Measurements from ENCODE around the gene ZDHHC8. TPM values are rescaled to one million over a fixed set of nuclear protein-coding genes. Genes with fewer than 3 reads are reported as not detected.

Gene ZDHHC8
- total and polyA plus RNA-seq, 10 of the 15 experiments (the other 5 are each of a cell fraction or from before 2014, with no cell fraction given), result 0.03 to 46.3 (median 5.3) TPM

DNA sequence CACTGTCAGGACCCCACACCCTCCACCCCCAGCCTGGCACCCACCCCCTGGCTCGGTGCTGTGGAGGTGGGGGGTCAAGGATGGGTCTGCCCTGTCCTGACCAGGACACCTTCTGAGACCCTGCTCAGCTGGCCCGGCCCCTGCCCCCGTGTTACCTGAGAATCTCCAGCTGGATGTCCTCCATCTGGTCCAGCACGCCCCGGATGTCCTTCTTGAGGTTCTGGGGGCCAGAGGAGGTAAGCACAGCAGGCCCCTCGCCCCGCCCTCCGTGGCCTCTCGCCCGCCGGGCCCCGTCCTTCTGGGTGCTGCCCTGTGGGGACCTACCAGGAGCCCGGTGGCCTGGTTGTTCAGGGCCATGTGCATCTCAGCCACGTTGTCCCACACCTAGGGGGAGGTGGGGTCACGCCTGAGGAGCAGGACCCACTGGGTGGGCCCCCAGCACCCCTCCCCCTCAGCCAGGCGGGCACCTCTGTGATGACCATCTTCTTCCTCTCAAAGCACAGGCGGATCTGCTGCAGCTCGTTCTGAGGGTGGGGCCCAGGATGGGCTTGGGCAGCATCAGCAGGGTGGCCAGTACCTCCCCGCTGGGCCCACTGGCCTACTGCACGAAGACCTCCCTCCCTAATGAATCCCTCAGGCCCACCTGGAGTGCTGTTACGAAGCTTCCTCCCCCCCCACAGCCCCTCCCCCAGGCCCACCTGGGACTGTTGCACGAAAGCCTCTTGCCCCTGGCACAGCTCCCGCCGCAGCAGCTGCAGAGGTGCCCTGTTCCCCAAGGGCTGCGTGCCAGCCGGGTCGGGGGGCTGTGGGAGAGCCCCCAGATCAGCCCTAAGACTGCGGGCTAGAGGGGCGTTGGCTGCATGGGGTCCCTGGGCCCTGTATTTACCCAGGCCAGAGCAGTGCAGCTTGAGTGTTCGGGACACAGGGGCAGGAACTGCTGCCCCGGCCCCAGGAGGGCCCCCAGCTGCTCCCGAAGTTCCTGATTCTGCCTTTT lies 17.9 kb downstream of the ZDHHC8 start:
- in situ Hi-C loops (cut with MboI) (loop anchor here (10.0 kb wide), 2 partner anchors 115 to 145 kb away; partner anchors contain the start of gene RTN4R), intact Hi-C loops (cut with micrococcal nuclease; ENCODE audit: unreplicated experiment) (no loop called here)
- RAD21 ChIA-PET (ENCODE audit: unreplicated experiment), result no interaction called here
- DNase-seq (ENCODE audit: low read depth, low spot score) (no peak), ATAC-seq (no peak), FAIRE-seq (no peak)
- Histone ChIP-seq H3K36me3 (ENCODE audit: control insufficient read depth in 2 of 2, insufficient read depth in 2 of 2, low read length in 1 of 2) (no peaks in the 10 kb centered on the region), H3K4me2 (ENCODE audit: control insufficient read depth, insufficient read depth) (no peak overlapping the region), H3K27ac (ENCODE audit: control insufficient read depth, insufficient read depth) (no peak overlapping the region), H3K4me3 (no peak overlapping the region), H3K4me1 (ENCODE audit: control insufficient read depth, insufficient read depth, low read length) (peaks cover 4% of the 10 kb centered on the region; the same call in 1 of the 2 replicates), H3K9ac (ENCODE audit: control insufficient read depth, insufficient read depth, low read length) (no peak overlapping the region), H3K79me2 (ENCODE audit: control insufficient read depth, insufficient read depth, low read length) (no peaks in the 10 kb centered on the region), H4K20me1 (ENCODE audit: control insufficient read depth, insufficient read depth) (no peaks in the 10 kb centered on the region), H3K27me3 (replicated peaks in 1 of 2; ENCODE audit: control insufficient read depth in 2 of 2, insufficient read depth in 2 of 2, low read length in 1 of 2) (no peaks in the 10 kb centered on the region; a peak in 1 of 4 replicates), H3K9me3 (replicated peaks; ENCODE audit: control insufficient read depth, insufficient read depth, low read length) (no peaks in the 10 kb centered on the region), H2AFZ (ENCODE audit: control insufficient read depth, low read depth, low read length) (no peak overlapping the region)
- BruUV-seq (replicated peaks), result no TSS peak
- WGBS (ENCODE audit: insufficient coverage, insufficient replicate concordance, low lambda C conversion rate, missing lambda C conversion rate), result 34% methylated on average over 30 of the region's 32 CpGs
- SMC1A ChIA-PET (ENCODE audit: uncharacterized antibody, unreplicated experiment), result no interaction called here
- POLR2A ChIA-PET, result no interaction called here
- CTCF ChIA-PET, result no interaction called here
- TF ChIP-seq NR2F1 (conservative IDR thresholded peaks at IDR 0.05) (no peak), CBFB (IDR thresholded peaks at IDR 0.05; ENCODE audit: low read depth) (no peak)
- TF ChIP-seq, protein P1, sequence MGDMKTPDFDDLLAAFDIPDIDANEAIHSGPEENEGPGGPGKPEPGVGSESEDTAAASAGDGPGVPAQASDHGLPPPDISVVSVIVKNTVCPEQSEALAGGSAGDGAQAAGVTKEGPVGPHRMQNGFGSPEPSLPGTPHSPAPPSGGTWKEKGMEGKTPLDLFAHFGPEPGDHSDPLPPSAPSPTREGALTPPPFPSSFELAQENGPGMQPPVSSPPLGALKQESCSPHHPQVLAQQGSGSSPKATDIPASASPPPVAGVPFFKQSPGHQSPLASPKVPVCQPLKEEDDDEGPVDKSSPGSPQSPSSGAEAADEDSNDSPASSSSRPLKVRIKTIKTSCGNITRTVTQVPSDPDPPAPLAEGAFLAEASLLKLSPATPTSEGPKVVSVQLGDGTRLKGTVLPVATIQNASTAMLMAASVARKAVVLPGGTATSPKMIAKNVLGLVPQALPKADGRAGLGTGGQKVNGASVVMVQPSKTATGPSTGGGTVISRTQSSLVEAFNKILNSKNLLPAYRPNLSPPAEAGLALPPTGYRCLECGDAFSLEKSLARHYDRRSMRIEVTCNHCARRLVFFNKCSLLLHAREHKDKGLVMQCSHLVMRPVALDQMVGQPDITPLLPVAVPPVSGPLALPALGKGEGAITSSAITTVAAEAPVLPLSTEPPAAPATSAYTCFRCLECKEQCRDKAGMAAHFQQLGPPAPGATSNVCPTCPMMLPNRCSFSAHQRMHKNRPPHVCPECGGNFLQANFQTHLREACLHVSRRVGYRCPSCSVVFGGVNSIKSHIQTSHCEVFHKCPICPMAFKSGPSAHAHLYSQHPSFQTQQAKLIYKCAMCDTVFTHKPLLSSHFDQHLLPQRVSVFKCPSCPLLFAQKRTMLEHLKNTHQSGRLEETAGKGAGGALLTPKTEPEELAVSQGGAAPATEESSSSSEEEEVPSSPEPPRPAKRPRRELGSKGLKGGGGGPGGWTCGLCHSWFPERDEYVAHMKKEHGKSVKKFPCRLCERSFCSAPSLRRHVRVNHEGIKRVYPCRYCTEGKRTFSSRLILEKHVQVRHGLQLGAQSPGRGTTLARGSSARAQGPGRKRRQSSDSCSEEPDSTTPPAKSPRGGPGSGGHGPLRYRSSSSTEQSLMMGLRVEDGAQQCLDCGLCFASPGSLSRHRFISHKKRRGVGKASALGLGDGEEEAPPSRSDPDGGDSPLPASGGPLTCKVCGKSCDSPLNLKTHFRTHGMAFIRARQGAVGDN (IDR thresholded peaks at IDR 0.05), result no peak
- TF ChIP-seq, protein P2, sequence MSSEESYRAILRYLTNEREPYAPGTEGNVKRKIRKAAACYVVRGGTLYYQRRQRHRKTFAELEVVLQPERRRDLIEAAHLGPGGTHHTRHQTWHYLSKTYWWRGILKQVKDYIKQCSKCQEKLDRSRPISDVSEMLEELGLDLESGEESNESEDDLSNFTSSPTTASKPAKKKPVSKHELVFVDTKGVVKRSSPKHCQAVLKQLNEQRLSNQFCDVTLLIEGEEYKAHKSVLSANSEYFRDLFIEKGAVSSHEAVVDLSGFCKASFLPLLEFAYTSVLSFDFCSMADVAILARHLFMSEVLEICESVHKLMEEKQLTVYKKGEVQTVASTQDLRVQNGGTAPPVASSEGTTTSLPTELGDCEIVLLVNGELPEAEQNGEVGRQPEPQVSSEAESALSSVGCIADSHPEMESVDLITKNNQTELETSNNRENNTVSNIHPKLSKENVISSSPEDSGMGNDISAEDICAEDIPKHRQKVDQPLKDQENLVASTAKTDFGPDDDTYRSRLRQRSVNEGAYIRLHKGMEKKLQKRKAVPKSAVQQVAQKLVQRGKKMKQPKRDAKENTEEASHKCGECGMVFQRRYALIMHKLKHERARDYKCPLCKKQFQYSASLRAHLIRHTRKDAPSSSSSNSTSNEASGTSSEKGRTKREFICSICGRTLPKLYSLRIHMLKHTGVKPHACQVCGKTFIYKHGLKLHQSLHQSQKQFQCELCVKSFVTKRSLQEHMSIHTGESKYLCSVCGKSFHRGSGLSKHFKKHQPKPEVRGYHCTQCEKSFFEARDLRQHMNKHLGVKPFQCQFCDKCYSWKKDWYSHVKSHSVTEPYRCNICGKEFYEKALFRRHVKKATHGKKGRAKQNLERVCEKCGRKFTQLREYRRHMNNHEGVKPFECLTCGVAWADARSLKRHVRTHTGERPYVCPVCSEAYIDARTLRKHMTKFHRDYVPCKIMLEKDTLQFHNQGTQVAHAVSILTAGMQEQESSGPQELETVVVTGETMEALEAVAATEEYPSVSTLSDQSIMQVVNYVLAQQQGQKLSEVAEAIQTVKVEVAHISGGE (CRISPR knock-in tag; IDR thresholded peaks at IDR 0.05), result no peak
- TF ChIP-seq, protein P3, sequence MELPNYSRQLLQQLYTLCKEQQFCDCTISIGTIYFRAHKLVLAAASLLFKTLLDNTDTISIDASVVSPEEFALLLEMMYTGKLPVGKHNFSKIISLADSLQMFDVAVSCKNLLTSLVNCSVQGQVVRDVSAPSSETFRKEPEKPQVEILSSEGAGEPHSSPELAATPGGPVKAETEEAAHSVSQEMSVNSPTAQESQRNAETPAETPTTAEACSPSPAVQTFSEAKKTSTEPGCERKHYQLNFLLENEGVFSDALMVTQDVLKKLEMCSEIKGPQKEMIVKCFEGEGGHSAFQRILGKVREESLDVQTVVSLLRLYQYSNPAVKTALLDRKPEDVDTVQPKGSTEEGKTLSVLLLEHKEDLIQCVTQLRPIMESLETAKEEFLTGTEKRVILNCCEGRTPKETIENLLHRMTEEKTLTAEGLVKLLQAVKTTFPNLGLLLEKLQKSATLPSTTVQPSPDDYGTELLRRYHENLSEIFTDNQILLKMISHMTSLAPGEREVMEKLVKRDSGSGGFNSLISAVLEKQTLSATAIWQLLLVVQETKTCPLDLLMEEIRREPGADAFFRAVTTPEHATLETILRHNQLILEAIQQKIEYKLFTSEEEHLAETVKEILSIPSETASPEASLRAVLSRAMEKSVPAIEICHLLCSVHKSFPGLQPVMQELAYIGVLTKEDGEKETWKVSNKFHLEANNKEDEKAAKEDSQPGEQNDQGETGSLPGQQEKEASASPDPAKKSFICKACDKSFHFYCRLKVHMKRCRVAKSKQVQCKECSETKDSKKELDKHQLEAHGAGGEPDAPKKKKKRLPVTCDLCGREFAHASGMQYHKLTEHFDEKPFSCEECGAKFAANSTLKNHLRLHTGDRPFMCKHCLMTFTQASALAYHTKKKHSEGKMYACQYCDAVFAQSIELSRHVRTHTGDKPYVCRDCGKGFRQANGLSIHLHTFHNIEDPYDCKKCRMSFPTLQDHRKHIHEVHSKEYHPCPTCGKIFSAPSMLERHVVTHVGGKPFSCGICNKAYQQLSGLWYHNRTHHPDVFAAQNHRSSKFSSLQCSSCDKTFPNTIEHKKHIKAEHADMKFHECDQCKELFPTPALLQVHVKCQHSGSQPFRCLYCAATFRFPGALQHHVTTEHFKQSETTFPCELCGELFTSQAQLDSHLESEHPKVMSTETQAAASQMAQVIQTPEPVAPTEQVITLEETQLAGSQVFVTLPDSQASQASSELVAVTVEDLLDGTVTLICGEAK (IDR thresholded peaks at IDR 0.05; ENCODE audit: borderline replicate concordance), result no peak
- TF ChIP-seq, protein P4, sequence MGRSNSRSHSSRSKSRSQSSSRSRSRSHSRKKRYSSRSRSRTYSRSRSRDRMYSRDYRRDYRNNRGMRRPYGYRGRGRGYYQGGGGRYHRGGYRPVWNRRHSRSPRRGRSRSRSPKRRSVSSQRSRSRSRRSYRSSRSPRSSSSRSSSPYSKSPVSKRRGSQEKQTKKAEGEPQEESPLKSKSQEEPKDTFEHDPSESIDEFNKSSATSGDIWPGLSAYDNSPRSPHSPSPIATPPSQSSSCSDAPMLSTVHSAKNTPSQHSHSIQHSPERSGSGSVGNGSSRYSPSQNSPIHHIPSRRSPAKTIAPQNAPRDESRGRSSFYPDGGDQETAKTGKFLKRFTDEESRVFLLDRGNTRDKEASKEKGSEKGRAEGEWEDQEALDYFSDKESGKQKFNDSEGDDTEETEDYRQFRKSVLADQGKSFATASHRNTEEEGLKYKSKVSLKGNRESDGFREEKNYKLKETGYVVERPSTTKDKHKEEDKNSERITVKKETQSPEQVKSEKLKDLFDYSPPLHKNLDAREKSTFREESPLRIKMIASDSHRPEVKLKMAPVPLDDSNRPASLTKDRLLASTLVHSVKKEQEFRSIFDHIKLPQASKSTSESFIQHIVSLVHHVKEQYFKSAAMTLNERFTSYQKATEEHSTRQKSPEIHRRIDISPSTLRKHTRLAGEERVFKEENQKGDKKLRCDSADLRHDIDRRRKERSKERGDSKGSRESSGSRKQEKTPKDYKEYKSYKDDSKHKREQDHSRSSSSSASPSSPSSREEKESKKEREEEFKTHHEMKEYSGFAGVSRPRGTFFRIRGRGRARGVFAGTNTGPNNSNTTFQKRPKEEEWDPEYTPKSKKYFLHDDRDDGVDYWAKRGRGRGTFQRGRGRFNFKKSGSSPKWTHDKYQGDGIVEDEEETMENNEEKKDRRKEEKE (IDR thresholded peaks at IDR 0.05), result no peak

Measured in GM12878 (cell line).